Esophagus muscularis mucosa (tissue), 4 donors: ENCODE results near the gene FADS6. TPM values are rescaled to one million over a fixed set of nuclear protein-coding genes. Genes with fewer than 3 reads are reported as not detected.

Experiments
- DNase-seq: peaks from one replicate; pipeline ENCODE4 v3.0.0-alpha.2; 2017; ENCODE audit errors: extremely low spot score
- H3K27ac ChIP-seq, 4 donors: fragments of 200-600 bp; sonication (generic); replicated peaks in 1 of 4; 1 replicate in 3 of 4; 2 replicates in 1 of 4; pipeline ENCODE4 v1.5.1; 2016 to 2019; ENCODE audit warnings: mild to moderate bottlenecking in 1 of 4
- H3K27me3 ChIP-seq, 4 donors: fragments of 200-600 bp; sonication (generic); one replicate each; pipeline versions ENCODE4 v1.5.1 to v1.6.0; 2016 to 2019
- H3K36me3 ChIP-seq, 4 donors: fragments of 200-600 bp; sonication (generic); one replicate each; pipeline ENCODE4 v1.5.1; 2016 to 2019
- H3K4me1 ChIP-seq, 4 donors: fragments of 200-600 bp; sonication (generic); one replicate each; pipeline ENCODE4 v1.5.1; 2016 to 2019
- H3K4me3 ChIP-seq, 4 donors: fragments of 200-600 bp; sonication (generic); 1 replicate in 2 of 4; 2 replicates in 2 of 4; pipeline ENCODE4 v1.5.1; 2016 to 2019; ENCODE audit warnings: mild to moderate bottlenecking in 4 of 4, moderate library complexity in 1 of 4
- H3K9me3 ChIP-seq, 4 donors: fragments of 200-600 bp; sonication (generic); 1 replicate in 3 of 4; 2 replicates in 1 of 4; pipeline ENCODE4 v1.5.1; 2016 to 2019
- EP300 ChIP-seq: sonication (generic); formaldehyde crosslinking; IDR thresholded peaks from one replicate; pipeline ENCODE4 v1.6.1; 2017; ENCODE audit warnings: antibody characterized with exemption
- POLR2A ChIP-seq: fragments of 450-650 bp; IDR thresholded peaks from one replicate; pipeline ENCODE4 v1.6.1; 2017; ENCODE audit warnings: antibody characterized with exemption, moderate library complexity, mild to moderate bottlenecking, low read depth
- POLR2AphosphoS5 ChIP-seq, 2 donors: sonication (generic); formaldehyde crosslinking; IDR thresholded peaks; one replicate each; pipeline ENCODE4 v1.6.1; 2017; ENCODE audit warnings: antibody characterized with exemption in 2 of 2
- WGBS: methylation state at CpG from one replicate; pipeline ENCODE4 v1.1.5; 2018; 5-methylcytosine and 5-hydroxymethylcytosine counted together
- intact Hi-C: fragments of 100-400 bp; cut with DNase I; formaldehyde crosslinking; loops from one replicate; pipeline ENCODE4 v1.15.1; 2023
- total RNA-seq, 4 donors: library from RNA; depleted of rRNA; stranded (reverse); fragments of >200 nt; gene quantifications; one replicate each; pipeline versions ENCODE4 v1.1.0 to v1.2.1, GENCODE V29; 2016
- TF ChIP-seq, protein P1 (sequence below), 3 experiments: fragments of 200-600 bp in 2 of 3; fragments of 450-650 bp in 1 of 3; sonication (generic) in 2 of 3; IDR thresholded peaks; one replicate each; pipeline ENCODE4 v1.5.1; 2017 to 2019; ENCODE audit warnings: antibody characterized with exemption in 3 of 3, mild to moderate bottlenecking in 2 of 3, moderate library complexity in 1 of 3

The FADS6 gene
- total RNA-seq, 4 donors from 2014 or later: 0.33 TPM; not detected in 3

GRCh38 chr17:74882517-74883240 lies 10.8 kb downstream of the FADS6 start:
- Histone ChIP-seq H3K36me3 (no peaks in the 10 kb centered on the region), H3K4me1 (peaks cover 3 to 8% (median 6%) of the 10 kb centered on the region in 4 donors), H3K9me3 (no peaks in the 10 kb centered on the region), H3K27me3 (peaks cover 0 to 78% (median 0%) of the 10 kb centered on the region in 4 donors), H3K27ac (no peak overlapping the region), H3K4me3 (no peak overlapping the region)
- DNase-seq: no peak
- 76% methylated on average over 11 of the region's 20 CpGs for WGBS
- intact Hi-C loops: no loop called here
- no peak for TF ChIP-seq EP300
- TF ChIP-seq POLR2AphosphoS5 (IDR thresholded peaks at IDR 0.05): no peak
- TF ChIP-seq, protein P1, sequence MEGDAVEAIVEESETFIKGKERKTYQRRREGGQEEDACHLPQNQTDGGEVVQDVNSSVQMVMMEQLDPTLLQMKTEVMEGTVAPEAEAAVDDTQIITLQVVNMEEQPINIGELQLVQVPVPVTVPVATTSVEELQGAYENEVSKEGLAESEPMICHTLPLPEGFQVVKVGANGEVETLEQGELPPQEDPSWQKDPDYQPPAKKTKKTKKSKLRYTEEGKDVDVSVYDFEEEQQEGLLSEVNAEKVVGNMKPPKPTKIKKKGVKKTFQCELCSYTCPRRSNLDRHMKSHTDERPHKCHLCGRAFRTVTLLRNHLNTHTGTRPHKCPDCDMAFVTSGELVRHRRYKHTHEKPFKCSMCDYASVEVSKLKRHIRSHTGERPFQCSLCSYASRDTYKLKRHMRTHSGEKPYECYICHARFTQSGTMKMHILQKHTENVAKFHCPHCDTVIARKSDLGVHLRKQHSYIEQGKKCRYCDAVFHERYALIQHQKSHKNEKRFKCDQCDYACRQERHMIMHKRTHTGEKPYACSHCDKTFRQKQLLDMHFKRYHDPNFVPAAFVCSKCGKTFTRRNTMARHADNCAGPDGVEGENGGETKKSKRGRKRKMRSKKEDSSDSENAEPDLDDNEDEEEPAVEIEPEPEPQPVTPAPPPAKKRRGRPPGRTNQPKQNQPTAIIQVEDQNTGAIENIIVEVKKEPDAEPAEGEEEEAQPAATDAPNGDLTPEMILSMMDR (IDR thresholded peaks at IDR 0.05): no peak
- TF ChIP-seq POLR2A: no peak

- H3K27me3 ChIP-seq: peaks cover 0 to 69% (median 0%) of the 10 kb centered on the region in 4 donors
- H3K9me3 ChIP-seq: no peaks in the 10 kb centered on the region
- H3K36me3 ChIP-seq: no peaks in the 10 kb centered on the region
- intact Hi-C loops: no loop called here
- 80% methylated on average over 9 of the region's 11 CpGs for WGBS
- no peak overlapping the region for H3K27ac ChIP-seq
- no peak for DNase-seq
- TF ChIP-seq, protein P1 (IDR thresholded peaks at IDR 0.05): no peak
- TF ChIP-seq POLR2AphosphoS5 (IDR thresholded peaks at IDR 0.05) (no peak), POLR2A (no peak), EP300 (no peak)
- H3K4me3 ChIP-seq: no peak overlapping the region
- peaks cover 3 to 12% (median 6%) of the 10 kb centered on the region in 4 donors for H3K4me1 ChIP-seq
Observed at GRCh38 chr17:74881073-74881472, 12.4 kb downstream of the FADS6 start.

GRCh38 chr17:74879308-74879707 lies 14.1 kb downstream of the FADS6 start:
- H3K4me1 ChIP-seq: peaks cover 3 to 12% (median 6%) of the 10 kb centered on the region in 4 donors
- TF ChIP-seq, protein P1 (IDR thresholded peaks at IDR 0.05): no peak
- TF ChIP-seq EP300: no peak
- H3K27me3 ChIP-seq: peaks cover 0 to 58% (median 0%) of the 10 kb centered on the region in 4 donors
- DNase-seq: no peak
- 94% methylated on average over 10 of the region's 16 CpGs for WGBS
- no peaks in the 10 kb centered on the region for H3K36me3 ChIP-seq
- H3K27ac ChIP-seq: no peak overlapping the region
- no peak overlapping the region for H3K4me3 ChIP-seq
- H3K9me3 ChIP-seq: no peaks in the 10 kb centered on the region
- intact Hi-C loops: loop anchor here (10.0 kb wide), 1 partner anchor 425 kb away; no protein-coding TSS in a partner anchor

GRCh38 chr17:74878658-74879057 lies 14.8 kb downstream of the FADS6 start:
- Histone ChIP-seq H3K27ac (no peak overlapping the region), H3K4me3 (no peak overlapping the region), H3K36me3 (no peaks in the 10 kb centered on the region), H3K27me3 (peaks cover 0 to 54% (median 0%) of the 10 kb centered on the region in 4 donors), H3K4me1 (peaks cover 9 to 18% (median 12%) of the 10 kb centered on the region in 4 donors), H3K9me3 (no peaks in the 10 kb centered on the region)
- intact Hi-C loops: loop anchor here (10.0 kb wide), 1 partner anchor 424 kb away; no protein-coding TSS in a partner anchor
- 86% methylated on average over 2 of the region's 2 CpGs for WGBS
- TF ChIP-seq EP300 (no peak), POLR2A (no peak)
- TF ChIP-seq, protein P1 (IDR thresholded peaks at IDR 0.05): no peak
- DNase-seq: no peak
